ENCODE measurements around the gene ETS1.

- TF ChIP-seq CTCF (IDR thresholded peaks at IDR 0.05; ENCODE audit: low read length) (no peak), EZH2 (IDR thresholded peaks at IDR 0.05; ENCODE audit: borderline replicate concordance, low read length) (no peak)
Measured at GRCh38 chr11:128411150-128411549, 176.2 kb downstream of the ETS1 start.

All from OCI-LY1 (cell line).